SK-N-SH (cell line): Measurements from ENCODE around the gene PIP4K2B. TPM values are rescaled to one million over a fixed set of nuclear protein-coding genes. Genes with fewer than 3 reads are reported as not detected.
"Not testable (repeated sequence)": the region's sequence is repeated elsewhere in the genome, so short reads cannot be mapped to it uniquely, and the experiment has no call there.

Source experiments
- CTCF ChIA-PET: fragments of 300-600, 350-600 bp; formaldehyde crosslinking; extraction: SDS; loops from one replicate; lab custom pipeline; 2021; lab: Yijun Ruan, JAX
- POLR2A ChIA-PET: fragments of 350-600 bp; sonication (Branson Sonifier 250); formaldehyde crosslinking; extraction: SDS; loops from one replicate; lab custom pipeline; 2020; ENCODE audit warnings: antibody characterized with exemption, inconsistent platforms; lab: Yijun Ruan, JAX
- DNase-seq: peaks from one replicate; pipeline ENCODE4 v3.0.0; 2012
- H2AFZ ChIP-seq: fragments of 200-600 bp; sonication (generic); 2 replicates; pipeline ENCODE4 v1.8.1; 2016; ENCODE audit warnings: antibody characterized with exemption, mild to moderate bottlenecking, low read depth
- H3F3A ChIP-seq: fragments of 200-600 bp; sonication (generic); replicated peaks from 2 replicates; pipeline ENCODE3; 2016; ENCODE audit warnings: antibody characterized with exemption, mild to moderate bottlenecking; ENCODE audit not compliant: insufficient read depth
- H3K27ac ChIP-seq, 2 experiments: fragments of 200-500 bp in 1 of 2; fragments of 200-600 bp in 1 of 2; sonication (Bioruptor generic) in 1 of 2; sonication (generic), shearing (Covaris generic) in 1 of 2; 2 replicates each; pipeline versions ENCODE4 v1.5.1 to v1.6.1; 2014 to 2016; ENCODE audit warnings: low read depth in 2 of 2, inconsistent platforms in 1 of 2, low read length in 1 of 2, mild to moderate bottlenecking in 1 of 2, mixed read lengths in 1 of 2
- H3K27me3 ChIP-seq: fragments of 200-600 bp; sonication (generic), shearing (Covaris generic); 2 replicates; pipeline ENCODE4 v1.6.1; 2016; ENCODE audit warnings: mixed run types; ENCODE audit not compliant: insufficient read depth
- H3K36me3 ChIP-seq, 2 experiments: fragments of 200-500 bp in 1 of 2; fragments of 200-600 bp in 1 of 2; sonication (Bioruptor generic) in 1 of 2; sonication (generic) in 1 of 2; replicated peaks in 1 of 2; 2 replicates each; pipeline versions ENCODE3 to v1.5.1; 2014 to 2016; ENCODE audit warnings: low read length in 1 of 2, mild to moderate bottlenecking in 1 of 2; ENCODE audit not compliant: insufficient read depth in 2 of 2, control insufficient read depth in 1 of 2
- H3K4me1 ChIP-seq, 2 experiments: fragments of 200-500 bp in 1 of 2; fragments of 200-600 bp in 1 of 2; sonication (Bioruptor generic) in 1 of 2; sonication (generic), shearing (Covaris generic) in 1 of 2; 2 replicates each; pipeline versions ENCODE4 v1.5.1 to v1.6.1; 2014 to 2016; ENCODE audit warnings: low read depth in 1 of 2, low read length in 1 of 2, mixed run types in 1 of 2; ENCODE audit not compliant: insufficient read depth in 2 of 2, control insufficient read depth in 1 of 2
- H3K4me2 ChIP-seq: fragments of 200-600 bp; sonication (generic), shearing (Covaris generic); 2 replicates; pipeline ENCODE4 v1.6.1; 2017; ENCODE audit warnings: mixed run types
- H3K4me3 ChIP-seq, 2 experiments: fragments of 200-500 bp in 1 of 2; fragments of 200-600 bp in 1 of 2; sonication (Bioruptor generic) in 1 of 2; sonication (generic), shearing (Covaris generic) in 1 of 2; 2 replicates each; pipeline versions ENCODE4 v1.5.1 to v1.8.1; 2014 to 2016; ENCODE audit warnings: low read depth in 2 of 2, inconsistent platforms in 1 of 2, low read length in 1 of 2, mild to moderate bottlenecking in 1 of 2, mixed read lengths in 1 of 2, moderate library complexity in 1 of 2
- H3K79me2 ChIP-seq: fragments of 200-600 bp; sonication (generic); 2 replicates; pipeline ENCODE4 v1.8.1; 2017; ENCODE audit warnings: mild to moderate bottlenecking; ENCODE audit not compliant: insufficient read depth
- H3K9ac ChIP-seq: fragments of 200-600 bp; sonication (generic); 2 replicates; pipeline ENCODE4 v1.6.1; 2017; ENCODE audit warnings: mixed run types
- H3K9me2 ChIP-seq: fragments of 200-600 bp; sonication (generic); 2 replicates; pipeline ENCODE4 v1.6.1; 2017; ENCODE audit warnings: mixed run types
- H3K9me3 ChIP-seq: fragments of 200-600 bp; sonication (generic); 2 replicates; pipeline ENCODE4 v1.6.1; 2017; ENCODE audit warnings: mixed run types, mild to moderate bottlenecking, moderate library complexity
- H4K20me1 ChIP-seq: fragments of 200-600 bp; sonication (generic); 2 replicates; pipeline ENCODE4 v1.6.1; 2017; ENCODE audit warnings: mild to moderate bottlenecking, mixed run types; ENCODE audit not compliant: insufficient read depth
- CHD2 ChIP-seq: fragments of 150-350 bp; IDR thresholded peaks from 2 replicates; pipeline ENCODE4 v1.6.1; 2018; ENCODE audit warnings: low read length; ENCODE audit not compliant: partially characterized antibody
- GATA2 ChIP-seq: sonication (generic); formaldehyde crosslinking; IDR thresholded peaks from 2 replicates; pipeline ENCODE4 v1.5.0; 2020; ENCODE audit warnings: mild to moderate bottlenecking, missing genetic modification reagents
- MEF2A ChIP-seq: IDR thresholded peaks from 2 replicates; pipeline ENCODE4 v1.4.0; 2012; ENCODE audit warnings: low read depth, borderline replicate concordance
- MXI1 ChIP-seq: IDR thresholded peaks from 2 replicates; pipeline ENCODE4 v1.6.1; 2012; ENCODE audit warnings: mild to moderate bottlenecking, low read depth, low read length, improper control_type of control experiment
- POLR2AphosphoS5 ChIP-seq: IDR thresholded peaks from 2 replicates; pipeline ENCODE4 v1.6.1; 2012; ENCODE audit warnings: low read depth, low read length
- RFX5 ChIP-seq: IDR thresholded peaks from 2 replicates; pipeline ENCODE4 v1.6.1; 2012; ENCODE audit warnings: mild to moderate bottlenecking, improper control_type of control experiment, low read length
- TAF1 ChIP-seq: IDR thresholded peaks from 2 replicates; pipeline ENCODE4 v1.6.1; 2012; ENCODE audit warnings: low read depth, mild to moderate bottlenecking, low read length, moderate library complexity, borderline replicate concordance
- TCF12 ChIP-seq: IDR thresholded peaks from 2 replicates; pipeline ENCODE4 v1.4.0; 2012
- WGBS: methylation state at CpG from one replicate; pipeline ENCODE4 v1.1.6; 2017; ENCODE audit warnings: low lambda C conversion rate; 5-methylcytosine and 5-hydroxymethylcytosine counted together
- polyA plus RNA-seq, 3 experiments: library from polyadenylated mRNA; depleted of rRNA; stranded (reverse); fragments of >200 nt; gene quantifications; 2 replicates each; pipeline ENCODE4 v1.2.3, GENCODE V29; 2012

PIP4K2B gene
- polyA plus RNA-seq, 1 of the 3 experiments (the other 2 are of a cell fraction): 29.8 TPM

DNA sequence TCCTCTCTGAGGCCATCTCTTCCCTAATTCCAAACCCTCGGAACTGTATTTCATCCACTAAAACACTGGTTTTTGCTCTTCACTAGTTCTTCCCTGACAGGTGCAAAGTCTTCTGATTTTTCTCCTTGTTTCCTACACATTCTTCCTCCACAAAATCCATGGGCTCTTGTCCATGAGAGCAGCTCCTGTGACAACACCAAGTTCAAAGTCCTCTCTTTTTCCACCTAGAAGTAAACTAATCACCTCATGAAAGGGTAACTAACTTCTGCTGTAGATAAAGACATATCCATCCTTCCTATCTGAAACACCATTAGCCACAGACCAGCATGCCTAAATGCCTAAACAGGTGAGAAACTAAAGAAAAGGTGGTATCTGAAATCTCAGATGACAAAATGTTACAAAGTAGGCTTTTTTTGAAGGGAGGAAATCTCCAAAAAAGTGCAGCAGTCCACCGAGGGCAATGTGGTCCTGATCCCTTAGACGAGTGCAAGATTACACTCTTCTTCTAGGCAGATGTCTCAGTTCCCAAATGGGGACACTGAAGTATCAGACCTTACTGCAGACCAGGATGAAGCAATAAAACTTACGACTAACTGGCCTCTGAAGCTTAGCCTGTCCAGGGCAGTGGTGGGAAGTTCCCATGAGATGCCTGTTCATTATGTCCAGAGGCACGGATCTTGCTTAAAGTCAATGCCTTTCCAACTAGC, 2.8 kb downstream of the PIP4K2B start:
- CTCF ChIA-PET: interaction anchor here (1.2 kb wide), 1 partner anchor 9 kb away, joined by 3 read pairs; no protein-coding TSS in a partner anchor
- POLR2A ChIA-PET: interaction anchor here (1.2 kb wide), 1 partner anchor 58 kb away, joined by 4 read pairs; the partner anchor contains the start of gene RPL23

DNA sequence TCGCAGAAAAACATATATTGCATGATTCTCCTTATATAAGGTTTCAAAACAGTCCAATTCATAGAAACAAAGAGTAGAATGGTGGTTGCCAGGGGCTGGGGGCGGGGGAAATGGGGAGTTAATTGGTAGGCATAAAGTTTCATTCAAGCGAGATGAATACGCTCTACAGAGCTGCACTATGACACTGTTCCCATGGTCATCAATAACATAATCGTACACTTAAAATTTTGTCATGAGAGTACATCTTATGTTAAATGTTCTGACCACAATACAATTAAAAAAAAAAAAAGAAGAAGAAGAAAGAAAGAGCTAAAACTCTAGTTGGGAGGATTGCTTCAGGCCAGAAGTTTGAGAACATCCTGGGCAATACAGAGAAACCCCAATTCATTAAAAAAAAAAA, 5.1 kb downstream of the PIP4K2B start:
- Histone ChIP-seq H3K4me3 (no peak overlapping the region), H3F3A (peaks cover 5% of the 10 kb centered on the region), H3K79me2 (peaks cover 100% of the 10 kb centered on the region), H3K27me3 (no peaks in the 10 kb centered on the region), H3K27ac (no peak overlapping the region), H2AFZ (no peak overlapping the region), H3K9me3 (no peaks in the 10 kb centered on the region), H3K4me2 (no peak overlapping the region), H4K20me1 (peaks cover 52% of the 10 kb centered on the region), H3K36me3 (peaks cover 5 to 24% of the 10 kb centered on the region in 2 experiments), H3K4me1 (peaks cover 17 to 28% of the 10 kb centered on the region in 2 experiments), H3K9ac (no peak overlapping the region), H3K9me2 (no peaks in the 10 kb centered on the region)
- WGBS: 96% methylated on average over 5 of the region's 5 CpGs
- ChIA-PET CTCF (interaction anchor here (0.7 kb wide), 1 partner anchor 24 kb away, joined by 3 read pairs; no protein-coding TSS in a partner anchor), POLR2A (no interaction called here)
- TF ChIP-seq RFX5 (no peak), POLR2AphosphoS5 (no peak), TAF1 (no peak), MXI1 (no peak), CHD2 (no peak)
- DNase-seq: no peak

More for the DNA sequence above, 2.8 kb downstream of the PIP4K2B start:
- Histone ChIP-seq H3K4me1 (peaks cover 6 to 19% of the 10 kb centered on the region in 2 experiments; a peak in 3 of 4 replicates), H3F3A (peaks cover 14% of the 10 kb centered on the region), H3K36me3 (peaks cover 12 to 31% of the 10 kb centered on the region in 2 experiments), H3K4me2 (peak overlapping the region; percentile 86; the same call in 1 of the 2 replicates), H3K9me2 (no peaks in the 10 kb centered on the region), H2AFZ (no peak overlapping the region), H3K4me3 (no peak overlapping the region), H3K27me3 (no peaks in the 10 kb centered on the region), H3K9me3 (no peaks in the 10 kb centered on the region), H4K20me1 (peaks cover 32% of the 10 kb centered on the region), H3K9ac (no peak overlapping the region)
- DNase-seq: no peak
- 95% methylated on average over 5 of the region's 5 CpGs for WGBS
- TF ChIP-seq TCF12 (no peak), GATA2 (CRISPR knock-in tag) (no peak)
- TF ChIP-seq, all 33 proteins: peak for 0
- Histone ChIP-seq H3K79me2 (peaks cover 77% of the 10 kb centered on the region), H3K27ac (no peak overlapping the region)

DNA sequence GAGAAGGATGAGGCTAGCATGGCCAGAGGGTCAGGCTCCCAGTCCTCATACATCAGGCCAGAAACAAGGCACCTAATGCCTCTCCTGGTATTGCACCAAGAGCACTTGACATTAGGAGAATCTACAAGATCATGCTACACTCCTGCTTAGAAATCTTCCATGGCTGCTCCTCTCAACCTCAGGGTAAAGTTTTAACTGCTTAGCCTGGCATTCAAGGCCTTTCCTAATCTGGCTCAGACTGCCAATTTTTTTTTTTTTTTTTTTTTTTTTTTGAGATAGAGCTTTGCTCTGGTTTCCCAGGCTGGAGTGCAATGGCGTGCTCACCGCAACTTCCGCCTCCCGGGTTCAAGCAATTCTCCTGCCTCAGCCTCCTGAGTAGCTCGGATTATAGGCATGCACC, 8.2 kb downstream of the PIP4K2B start:
- peak overlapping the region in 1 of 2 experiments; percentile 11; a peak in 1 of 4 replicates for H3K27ac ChIP-seq
- ChIA-PET CTCF (interaction anchor here (1.0 kb wide), 1 partner anchor 30 kb away, joined by 3 read pairs; no protein-coding TSS in a partner anchor), POLR2A (interaction anchor here (0.7 kb wide), 1 partner anchor 953 kb away, joined by 7 read pairs; no protein-coding TSS in a partner anchor)
- peaks cover 11 to 18% of the 10 kb centered on the region in 2 experiments; a peak in 3 of 4 replicates for H3K4me1 ChIP-seq
- H2AFZ ChIP-seq: no peak overlapping the region
- over 99% methylated on average over 5 of the region's 5 CpGs for WGBS
- peaks cover 100% of the 10 kb centered on the region for H3K79me2 ChIP-seq
- peaks cover 58% of the 10 kb centered on the region for H4K20me1 ChIP-seq
- TF ChIP-seq MEF2A: no peak
- no peaks in the 10 kb centered on the region for H3K27me3 ChIP-seq
- no peak overlapping the region for H3K4me3 ChIP-seq
- peaks cover 5% of the 10 kb centered on the region for H3F3A ChIP-seq
- peaks cover 7 to 28% of the 10 kb centered on the region in 2 experiments for H3K36me3 ChIP-seq
- H3K9me3 ChIP-seq: no peaks in the 10 kb centered on the region
- no peak for DNase-seq
- H3K4me2 ChIP-seq: no peak overlapping the region
- H3K9ac ChIP-seq: no peak overlapping the region
- no peaks in the 10 kb centered on the region for H3K9me2 ChIP-seq

DNA sequence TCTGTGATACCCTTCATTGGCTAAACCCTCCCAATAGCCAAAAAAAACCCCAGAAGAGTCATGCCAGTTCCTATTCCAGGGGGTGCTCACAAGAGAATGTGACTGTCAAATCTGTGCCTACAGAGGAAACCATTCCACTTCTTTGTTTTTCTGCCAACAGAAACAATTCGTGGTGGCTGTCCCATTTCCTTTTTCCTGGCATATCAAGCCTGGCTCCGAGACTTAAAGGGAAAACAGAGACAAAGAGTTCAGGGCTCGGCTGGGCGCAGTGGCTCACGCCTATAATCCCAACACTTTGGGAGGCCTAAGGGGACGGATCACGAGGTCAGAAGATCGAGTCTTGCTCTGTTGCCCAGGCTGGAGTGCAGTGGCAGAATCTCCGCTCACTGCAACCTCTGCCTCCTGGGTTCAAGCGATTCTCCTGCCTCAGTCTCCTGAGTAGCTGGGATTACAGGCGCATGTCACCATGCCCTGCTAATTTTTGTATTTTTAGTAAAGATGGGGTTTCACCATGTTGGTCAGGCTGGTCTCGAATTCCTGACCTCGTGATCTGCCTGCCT, 9.1 kb downstream of the PIP4K2B start:
- POLR2A ChIA-PET, H3K4me3 ChIP-seq, H3K9me3 ChIP-seq, H3F3A ChIP-seq, H2AFZ ChIP-seq, H3K9ac ChIP-seq, H3K9me2 ChIP-seq, DNase-seq, CTCF ChIA-PET, H3K27me3 ChIP-seq: not testable (repeated sequence)
- H3K79me2 ChIP-seq: peaks cover 99% of the 10 kb centered on the region
- H3K36me3 ChIP-seq: peaks cover 13 to 29% of the 10 kb centered on the region in 2 experiments
- peak overlapping the region; percentile 11 to 77; a peak in 3 of 4 replicates for H3K27ac ChIP-seq
- whole genome bisulfite sequencing: 85% methylated on average over 13 of the region's 13 CpGs
- H3K4me1 ChIP-seq: peaks cover 11 to 18% of the 10 kb centered on the region in 2 experiments; a peak in 3 of 4 replicates
- peaks cover 55% of the 10 kb centered on the region for H4K20me1 ChIP-seq
- 0 out of 2 replicates have a peak overlapping the region, but pooled peaks have one; percentile 37 for H3K4me2 ChIP-seq
